Activated CD8-positive, alpha-beta T cell treated with anti-CD3 and anti-CD28 coated beads for 36 hours (primary cell): ENCODE results near the gene TCF7L2. TPM values are rescaled to one million over a fixed set of nuclear protein-coding genes. Genes with fewer than 3 reads are reported as not detected.

Experiments
- ATAC-seq: fragments of 200-7000 bp; cut with Tn5 transposase; one replicate; pipeline ENCODE4 v1.10.0; 2021; ENCODE audit warnings: mild to moderate bottlenecking, moderate library complexity
- CTCF ChIA-PET: fragments of 350-600 bp; sonication (Branson Sonifier 250); formaldehyde crosslinking; loops from one replicate; lab custom pipeline; 2021; ENCODE audit warnings: antibody characterized with exemption; lab: Charles Lee
- POLR2A ChIA-PET: fragments of 350-600 bp; sonication (Branson Sonifier 250); formaldehyde crosslinking; loops from one replicate; lab custom pipeline; 2021; ENCODE audit warnings: antibody characterized with exemption; lab: Charles Lee
- DNase-seq: peaks from one replicate; pipeline ENCODE4 v3.0.0-alpha.2; 2020
- H3K27ac Mint-ChIP-seq: one replicate; pipeline ENCODE4 v1.8.0; 2021; ENCODE audit warnings: mild to moderate bottlenecking, mixed read lengths
- H3K27me3 Mint-ChIP-seq: one replicate; pipeline ENCODE4 v1.8.0; 2021; ENCODE audit warnings: mixed read lengths
- H3K36me3 Mint-ChIP-seq: one replicate; pipeline ENCODE4 v1.8.0; 2021; ENCODE audit warnings: low read depth, mixed read lengths
- H3K4me1 Mint-ChIP-seq: one replicate; pipeline ENCODE4 v1.8.0; 2021; ENCODE audit warnings: low read depth, mixed read lengths
- H3K4me3 Mint-ChIP-seq: one replicate; pipeline ENCODE4 v1.8.0; 2021; ENCODE audit warnings: mild to moderate bottlenecking, moderate library complexity, mixed read lengths
- H3K9me3 Mint-ChIP-seq: one replicate; pipeline ENCODE4 v1.8.0; 2021; ENCODE audit warnings: mixed read lengths
- CTCF ChIP-seq: fragments of 200-600 bp; IDR thresholded peaks from one replicate; pipeline ENCODE4 v1.8.0; 2022; ENCODE audit warnings: antibody characterized with exemption, mild to moderate bottlenecking
- intact Hi-C: fragments of 100-400 bp; cut with micrococcal nuclease; formaldehyde crosslinking; loops from one replicate; pipeline ENCODE4 v1.10.0; 2022
- total RNA-seq, 2 experiments: library from RNA; stranded (reverse); gene quantifications; one replicate each; pipeline ENCODE4 v1.2.3, GENCODE V29; 2021

The TCF7L2 gene
- total RNA-seq, 2 experiments from 2014 or later = 1.5 to 1.6 TPM

GRCh38 chr10:113005380-113005779 is 55.3 kb downstream of the TCF7L2 start:
- POLR2A ChIA-PET = interaction anchor here (0.8 kb wide), 1 partner anchor 116 kb away, joined by 4 read pairs; no protein-coding TSS in a partner anchor
- Mint-ChIP-seq H3K4me1 (peaks cover 27% of the 10 kb centered on the region), H3K36me3 (no peaks in the 10 kb centered on the region), H3K4me3 (no peak overlapping the region), H3K27ac (no peak overlapping the region), H3K27me3 (peaks cover 49% of the 10 kb centered on the region), H3K9me3 (no peaks in the 10 kb centered on the region)
- ATAC-seq (no peak), DNase-seq (no peak)
- intact Hi-C loops = no loop called here
- no peak for TF ChIP-seq CTCF
- CTCF ChIA-PET = no interaction called here

- no peaks in the 10 kb centered on the region for H3K36me3 Mint-ChIP-seq
- ChIA-PET CTCF (interaction anchor here (1.1 kb wide), 1 partner anchor 442 kb away, joined by 3 read pairs; no protein-coding TSS in a partner anchor), POLR2A (interaction anchor here (1.0 kb wide), 1 partner anchor 21 kb away, joined by 3 read pairs; no protein-coding TSS in a partner anchor)
- TF ChIP-seq CTCF = no peak
- no peaks in the 10 kb centered on the region for H3K9me3 Mint-ChIP-seq
- H3K27me3 Mint-ChIP-seq = peaks cover 59% of the 10 kb centered on the region
- intact Hi-C loops = no loop called here
- H3K4me3 Mint-ChIP-seq = no peak overlapping the region
- peaks cover 27% of the 10 kb centered on the region for H3K4me1 Mint-ChIP-seq
- DNase-seq (peak; percentile 58), ATAC-seq (peak; percentile 68)
- H3K27ac Mint-ChIP-seq = no peak overlapping the region
Measured at GRCh38 chr10:113006656-113007342, 56.8 kb downstream of the TCF7L2 start.

- DNase-seq = peak; percentile 70
- no peaks in the 10 kb centered on the region for H3K36me3 Mint-ChIP-seq
- ChIA-PET POLR2A (interaction anchor here (1.0 kb wide), 1 partner anchor 21 kb away, joined by 3 read pairs; no protein-coding TSS in a partner anchor), CTCF (interaction anchor here (1.1 kb wide), 1 partner anchor 443 kb away, joined by 3 read pairs; no protein-coding TSS in a partner anchor)
- no peak overlapping the region for H3K27ac Mint-ChIP-seq
- H3K4me3 Mint-ChIP-seq = peak overlapping the region; percentile 62
- intact Hi-C loops = no loop called here
- no peaks in the 10 kb centered on the region for H3K9me3 Mint-ChIP-seq
- peaks cover 27% of the 10 kb centered on the region for H3K4me1 Mint-ChIP-seq
- peak; percentile 92 for ATAC-seq
- TF ChIP-seq CTCF = no peak
- H3K27me3 Mint-ChIP-seq = peaks cover 61% of the 10 kb centered on the region
Measured at GRCh38 chr10:113007343-113007771, 57.3 kb downstream of the TCF7L2 start.

GRCh38 chr10:113007821-113008220 is 57.8 kb downstream of the TCF7L2 start:
- Mint-ChIP-seq H3K9me3 (no peaks in the 10 kb centered on the region), H3K27me3 (peaks cover 59% of the 10 kb centered on the region), H3K4me3 (peak overlapping the region; percentile 62), H3K4me1 (peaks cover 27% of the 10 kb centered on the region), H3K36me3 (no peaks in the 10 kb centered on the region), H3K27ac (peak overlapping the region; percentile 30)
- intact Hi-C loops = no loop called here
- TF ChIP-seq CTCF = no peak
- CTCF ChIA-PET = interaction anchor here (1.1 kb wide), 1 partner anchor 443 kb away, joined by 3 read pairs; no protein-coding TSS in a partner anchor
- ATAC-seq (peak; percentile 60), DNase-seq (peak; percentile 44)
- POLR2A ChIA-PET = interaction anchor here (0.6 to 1.0 kb wide), 2 partner anchors 22 to 132 kb away, joined by 3 read pairs; no protein-coding TSS in a partner anchor
